HEK293 (cell line): Measurements from ENCODE around the gene MEGF8.

Experiments
- CTCF ChIA-PET: fragments of 350-600 bp; formaldehyde crosslinking; extraction: SDS; loops from one replicate; lab custom pipeline; 2021; ENCODE audit warnings: antibody characterized with exemption; lab: Yijun Ruan, JAX
- POLR2A ChIA-PET: fragments of 300-600 bp; formaldehyde crosslinking; extraction: SDS; loops from one replicate; lab custom pipeline; 2020; ENCODE audit warnings: antibody characterized with exemption, inconsistent platforms; lab: Yijun Ruan, JAX
- H3K27ac ChIP-seq: fragments of 200-500 bp; sonication (Bioruptor generic); 2 replicates; pipeline ENCODE4 v1.5.1; 2014; ENCODE audit warnings: low read depth, low read length, control low read depth, inconsistent platforms; ENCODE audit errors: extremely low read depth
- H3K36me3 ChIP-seq, 2 experiments: fragments of 200-500 bp in 1 of 2; sonication (Bioruptor generic) in 1 of 2; 1 replicate in 1 of 2; 2 replicates in 1 of 2; pipeline ENCODE4 v1.5.1; 2014 to 2017; ENCODE audit warnings: inconsistent platforms in 2 of 2, low read length in 2 of 2; ENCODE audit not compliant: control insufficient read depth in 2 of 2, insufficient read depth in 1 of 2
- H3K4me1 ChIP-seq: fragments of 200-500 bp; sonication (Bioruptor generic); 2 replicates; pipeline ENCODE4 v1.5.1; 2014; ENCODE audit warnings: mild to moderate bottlenecking, low read length, inconsistent platforms; ENCODE audit not compliant: control insufficient read depth, insufficient read depth
- H3K4me3 ChIP-seq: 2 replicates; pipeline ENCODE4 v1.5.1; 2011; ENCODE audit warnings: low read depth, mild to moderate bottlenecking, control low read depth, low read length, moderate library complexity
- H3K9me3 ChIP-seq: fragments of 200-500 bp; sonication (Bioruptor generic); 2 replicates; pipeline ENCODE4 v1.5.1; 2014; ENCODE audit warnings: low read depth, low read length, inconsistent platforms; ENCODE audit not compliant: control insufficient read depth, insufficient read depth
- GLI4 ChIP-seq: fragments of 450-650 bp; formaldehyde crosslinking; IDR thresholded peaks from 2 replicates; pipeline ENCODE4 v1.5.1; 2016; ENCODE audit warnings: missing biosample characterization, missing genetic modification characterization
- OSR2 ChIP-seq: fragments of 450-650 bp; formaldehyde crosslinking; IDR thresholded peaks from 2 replicates; pipeline ENCODE4 v1.5.1; 2016; ENCODE audit warnings: missing biosample characterization, missing genetic modification characterization
- TCF7L2 ChIP-seq: IDR thresholded peaks from 2 replicates; pipeline ENCODE4 v1.6.1; 2011; ENCODE audit warnings: low read depth, mild to moderate bottlenecking, inconsistent platforms, low read length, moderate library complexity, borderline replicate concordance
- ZBTB7A ChIP-seq: fragments of 450-650 bp; formaldehyde crosslinking; IDR thresholded peaks from 2 replicates; pipeline ENCODE4 v1.5.1; 2016; ENCODE audit warnings: low read depth, missing biosample characterization, missing genetic modification characterization
- ZFP69B ChIP-seq: fragments of 450-650 bp; formaldehyde crosslinking; IDR thresholded peaks from 2 replicates; pipeline ENCODE4 v1.5.1; 2016; ENCODE audit warnings: missing biosample characterization, missing genetic modification characterization
- ZNF10 ChIP-seq: fragments of 450-650 bp; formaldehyde crosslinking; IDR thresholded peaks from 2 replicates; pipeline ENCODE4 v1.5.1; 2017; ENCODE audit warnings: missing biosample characterization, missing genetic modification characterization
- ZNF169 ChIP-seq: fragments of 450-650 bp; formaldehyde crosslinking; IDR thresholded peaks from 2 replicates; pipeline ENCODE4 v1.5.1; 2016; ENCODE audit warnings: missing biosample characterization, missing genetic modification characterization
- ZNF335 ChIP-seq: fragments of 450-650 bp; formaldehyde crosslinking; conservative IDR thresholded peaks from 2 replicates; pipeline ENCODE4 v1.5.1; 2016; ENCODE audit warnings: missing biosample characterization, missing genetic modification characterization
- ZNF398 ChIP-seq: fragments of 450-650 bp; formaldehyde crosslinking; IDR thresholded peaks from 2 replicates; pipeline ENCODE4 v1.5.1; 2017; ENCODE audit warnings: missing biosample characterization, missing genetic modification characterization
- ZNF488 ChIP-seq: fragments of 450-650 bp; formaldehyde crosslinking; IDR thresholded peaks from 2 replicates; pipeline ENCODE4 v1.5.1; 2016; ENCODE audit warnings: missing biosample characterization, missing genetic modification characterization
- ZNF530 ChIP-seq: fragments of 450-650 bp; formaldehyde crosslinking; IDR thresholded peaks from 2 replicates; pipeline ENCODE4 v1.5.1; 2016; ENCODE audit warnings: low read depth, missing biosample characterization, missing genetic modification characterization
- ZNF544 ChIP-seq: fragments of 450-650 bp; formaldehyde crosslinking; IDR thresholded peaks from 2 replicates; pipeline ENCODE4 v1.5.0; 2017; ENCODE audit warnings: missing biosample characterization, missing genetic modification characterization
- ZNF561 ChIP-seq: fragments of 450-650 bp; IDR thresholded peaks from 2 replicates; pipeline ENCODE4 v1.5.1; 2018; ENCODE audit warnings: missing biosample characterization, missing genetic modification characterization, borderline replicate concordance
- ZNF600 ChIP-seq: fragments of 450-650 bp; formaldehyde crosslinking; IDR thresholded peaks from 2 replicates; pipeline ENCODE4 v1.5.1; 2016; ENCODE audit warnings: missing biosample characterization, missing genetic modification characterization
- ZNF626 ChIP-seq: fragments of 450-650 bp; sonication (Bioruptor Pico); formaldehyde crosslinking; IDR thresholded peaks from 2 replicates; pipeline ENCODE4 v1.5.1; 2018; ENCODE audit warnings: missing biosample characterization, missing genetic modification characterization, inconsistent platforms
- ZNF645 ChIP-seq: fragments of 450-650 bp; formaldehyde crosslinking; IDR thresholded peaks from 2 replicates; pipeline ENCODE4; 2016; ENCODE audit warnings: missing biosample characterization, missing genetic modification characterization
- ZNF768 ChIP-seq: fragments of 450-650 bp; formaldehyde crosslinking; IDR thresholded peaks from 2 replicates; pipeline ENCODE4 v1.5.1; 2018; ENCODE audit warnings: missing biosample characterization, mild to moderate bottlenecking, missing genetic modification characterization
- TF ChIP-seq, protein P1 (sequence below): fragments of 450-650 bp; formaldehyde crosslinking; IDR thresholded peaks from 2 replicates; pipeline ENCODE4 v1.5.1; 2016; ENCODE audit warnings: missing biosample characterization, missing genetic modification characterization, borderline replicate concordance
- TF ChIP-seq, protein P2 (sequence below): fragments of 450-650 bp; formaldehyde crosslinking; IDR thresholded peaks from 2 replicates; pipeline ENCODE4 v1.5.1; 2016; ENCODE audit warnings: missing biosample characterization, missing genetic modification characterization

Gene MEGF8

DNA sequence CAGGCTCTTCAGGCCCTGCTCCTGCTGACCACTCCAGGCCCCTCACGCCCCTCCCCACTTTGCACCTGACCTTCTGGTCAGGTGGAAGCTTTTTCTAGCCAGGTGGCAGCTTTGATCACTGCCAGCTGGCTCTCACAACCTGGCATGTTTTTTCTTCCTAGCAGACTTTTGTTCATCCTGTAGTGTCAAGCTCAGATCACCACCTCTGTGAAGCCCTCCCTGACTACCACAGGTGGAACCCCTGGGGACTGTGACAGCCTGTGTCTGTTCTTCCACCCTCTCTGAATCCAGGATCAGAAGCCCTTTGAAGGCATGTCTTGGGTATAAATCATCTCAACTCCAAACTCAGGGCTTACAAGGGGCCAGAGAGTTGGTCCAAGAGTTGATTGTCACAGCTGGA lies 75.0 kb downstream of the MEGF8 start:
- Histone ChIP-seq H3K9me3 (no peaks in the 10 kb centered on the region), H3K4me1 (peaks cover 19% of the 10 kb centered on the region), H3K27ac (0 out of 2 replicates have a peak overlapping the region, but pooled peaks have one; percentile 27), H3K4me3 (no peak overlapping the region), H3K36me3 (peaks cover 2 to 4% of the 10 kb centered on the region in 2 experiments; a peak in 2 of 3 replicates)
- CTCF ChIA-PET, result interaction anchor here (0.6 to 3.4 kb wide), 46 partner anchors 8 to 599 kb away, joined by 3 to 33 read pairs (median 4); partner anchors contain the start of genes CNFN and POU2F2
- POLR2A ChIA-PET, result interaction anchor here (0.6 to 1.3 kb wide), 2 partner anchors 13 to 59 kb away, joined by 5 to 6 read pairs; no protein-coding TSS in a partner anchor
- TF ChIP-seq OSR2 (tag by site-specific recombination), result no peak
- TF ChIP-seq ZNF600 (tag by site-specific recombination), result no peak
- no peak for TF ChIP-seq ZNF335 (tag by site-specific recombination)
- no peak for TF ChIP-seq ZNF530 (tag by site-specific recombination)
- no peak for TF ChIP-seq ZNF626
- no peak for TF ChIP-seq ZNF768 (tag by site-specific recombination)
- TF ChIP-seq ZNF10, result no peak
- no peak for TF ChIP-seq ZNF488 (tag by site-specific recombination)
- TF ChIP-seq ZNF561 (tag by site-specific recombination), result no peak
- no peak for TF ChIP-seq TCF7L2
- TF ChIP-seq, protein P1, sequence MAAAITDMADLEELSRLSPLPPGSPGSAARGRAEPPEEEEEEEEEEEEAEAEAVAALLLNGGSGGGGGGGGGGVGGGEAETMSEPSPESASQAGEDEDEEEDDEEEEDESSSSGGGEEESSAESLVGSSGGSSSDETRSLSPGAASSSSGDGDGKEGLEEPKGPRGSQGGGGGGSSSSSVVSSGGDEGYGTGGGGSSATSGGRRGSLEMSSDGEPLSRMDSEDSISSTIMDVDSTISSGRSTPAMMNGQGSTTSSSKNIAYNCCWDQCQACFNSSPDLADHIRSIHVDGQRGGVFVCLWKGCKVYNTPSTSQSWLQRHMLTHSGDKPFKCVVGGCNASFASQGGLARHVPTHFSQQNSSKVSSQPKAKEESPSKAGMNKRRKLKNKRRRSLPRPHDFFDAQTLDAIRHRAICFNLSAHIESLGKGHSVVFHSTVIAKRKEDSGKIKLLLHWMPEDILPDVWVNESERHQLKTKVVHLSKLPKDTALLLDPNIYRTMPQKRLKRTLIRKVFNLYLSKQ (tag by site-specific recombination), result no peak
- TF ChIP-seq GLI4 (tag by site-specific recombination), result no peak
- no peak for TF ChIP-seq ZBTB7A
- TF ChIP-seq ZNF398 (tag by site-specific recombination), result no peak
- TF ChIP-seq ZFP69B, result no peak
- no peak for TF ChIP-seq ZNF544 (tag by site-specific recombination)
- TF ChIP-seq, protein P2, sequence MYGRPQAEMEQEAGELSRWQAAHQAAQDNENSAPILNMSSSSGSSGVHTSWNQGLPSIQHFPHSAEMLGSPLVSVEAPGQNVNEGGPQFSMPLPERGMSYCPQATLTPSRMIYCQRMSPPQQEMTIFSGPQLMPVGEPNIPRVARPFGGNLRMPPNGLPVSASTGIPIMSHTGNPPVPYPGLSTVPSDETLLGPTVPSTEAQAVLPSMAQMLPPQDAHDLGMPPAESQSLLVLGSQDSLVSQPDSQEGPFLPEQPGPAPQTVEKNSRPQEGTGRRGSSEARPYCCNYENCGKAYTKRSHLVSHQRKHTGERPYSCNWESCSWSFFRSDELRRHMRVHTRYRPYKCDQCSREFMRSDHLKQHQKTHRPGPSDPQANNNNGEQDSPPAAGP, result no peak
- no peak for TF ChIP-seq ZNF645 (tag by site-specific recombination)
- no peak for TF ChIP-seq ZNF169 (tag by site-specific recombination)
